GM10248 (cell line): ENCODE data around the gene TPCN2.
A peak's percentile ranks its signal among the peaks of the same experiment; 100 is the strongest.

Experiments used
- CTCF ChIA-PET: fragments of 300-600 bp; sonication (Branson Sonifier 250); formaldehyde crosslinking; extraction: SDS; loops from one replicate; lab custom pipeline; 2021; ENCODE audit warnings: antibody characterized with exemption; lab: Yijun Ruan, JAX
- POLR2A ChIA-PET: fragments of 350-650 bp; sonication (Branson Sonifier 250); formaldehyde crosslinking; extraction: SDS; loops from one replicate; lab custom pipeline; 2020; ENCODE audit warnings: antibody characterized with exemption; lab: Yijun Ruan, JAX
- DNase-seq: peaks from one replicate; pipeline ENCODE4 v3.0.0; 2012; ENCODE audit errors: extremely low spot score
- CTCF ChIP-seq: IDR thresholded peaks from 2 replicates; pipeline ENCODE4 v1.5.1; 2012; ENCODE audit warnings: mild to moderate bottlenecking, low read depth; ENCODE audit errors: extremely low read depth, missing control alignments, control extremely low read depth

Gene TPCN2

GRCh38 chr11:69085490-69086095 lies 36.9 kb downstream of the TPCN2 start:
- CTCF ChIA-PET = no interaction called here
- POLR2A ChIA-PET = no interaction called here
- no peak for DNase-seq
- TF ChIP-seq CTCF = no peak

- POLR2A ChIA-PET = no interaction called here
- no peak for TF ChIP-seq CTCF
- DNase-seq = no peak
- CTCF ChIA-PET = interaction anchor here (1.2 to 1.9 kb wide), 2 partner anchors 15 to 16 kb away, joined by 4 to 5 read pairs; no protein-coding TSS in a partner anchor
These were observed 37.7 kb downstream of the TPCN2 start for GRCh38 chr11:69086152-69087132.

GRCh38 chr11:69087133-69087524 lies 38.4 kb downstream of the TPCN2 start:
- TF ChIP-seq CTCF = no peak
- no peak for DNase-seq
- ChIA-PET POLR2A (no interaction called here), CTCF (interaction anchor here (0.8 to 1.9 kb wide), 7 partner anchors 12 to 557 kb away, joined by 3 to 5 read pairs (median 3); no protein-coding TSS in a partner anchor)

- TF ChIP-seq CTCF = no peak
- ChIA-PET POLR2A (no interaction called here), CTCF (interaction anchor here (0.6 to 1.9 kb wide), 9 partner anchors 10 to 556 kb away, joined by 3 to 5 read pairs (median 3); no protein-coding TSS in a partner anchor)
- DNase-seq = no peak
These were observed 39.1 kb downstream of the TPCN2 start for GRCh38 chr11:69087811-69088210.

GRCh38 chr11:69088676-69089146 lies 40.0 kb downstream of the TPCN2 start:
- POLR2A ChIA-PET = no interaction called here
- CTCF ChIA-PET = interaction anchor here (0.9 to 1.7 kb wide), 3 partner anchors 9 to 20 kb away, joined by 3 to 5 read pairs (median 3); no protein-coding TSS in a partner anchor
- DNase-seq = peak; percentile 93

More at GRCh38 chr11:69088676-69089146, 40.0 kb downstream of the TPCN2 start:
- peak; percentile 75 for TF ChIP-seq CTCF
